Vagina (tissue), 2 donors: Measurements from ENCODE around the gene FGFR2.

Experiments
- CTCF ChIP-seq, 3 experiments: fragments of 450-650 bp in 2 of 3; fragments of 200-600 bp in 1 of 3; sonication (generic) in 1 of 3; IDR thresholded peaks; one replicate each; pipeline ENCODE4 v1.5.1; 2017 to 2019; ENCODE audit warnings: antibody characterized with exemption in 3 of 3, mild to moderate bottlenecking in 2 of 3, moderate library complexity in 2 of 3
- POLR2A ChIP-seq, 2 donors: fragments of 450-650 bp; IDR thresholded peaks; one replicate each; pipeline ENCODE4 v1.6.1; 2017; ENCODE audit warnings: antibody characterized with exemption in 2 of 2, mild to moderate bottlenecking in 2 of 2, moderate library complexity in 2 of 2

- no peak for TF ChIP-seq CTCF (IDR thresholded peaks at IDR 0.05)
- TF ChIP-seq POLR2A (IDR thresholded peaks at IDR 0.05): no peak
Measured at GRCh38 chr10:121526801-121527221, 71.4 kb downstream of the FGFR2 start.
